Adrenal gland (tissue), 5 donors: ENCODE results near the gene PRICKLE1.

Source experiments
- CTCF ChIP-seq, 6 experiments: fragments of 450-650 bp in 4 of 6; fragments of 200-600 bp in 2 of 6; sonication (generic) in 1 of 6; IDR thresholded peaks; 1 replicate in 5 of 6; 2 replicates in 1 of 6; pipeline versions ENCODE4 v1.5.1 to v1.8.0; 2016 to 2021; ENCODE audit warnings: antibody characterized with exemption in 6 of 6, mild to moderate bottlenecking in 2 of 6, moderate library complexity in 1 of 6
- POLR2A ChIP-seq, 2 donors: fragments of 450-650 bp; IDR thresholded peaks; one replicate each; pipeline ENCODE4 v1.6.1; 2017; ENCODE audit warnings: antibody characterized with exemption in 2 of 2, mild to moderate bottlenecking in 2 of 2, moderate library complexity in 1 of 2
- donor health status: DM: no; HTN: no; CAD: no.

- no peak for TF ChIP-seq CTCF (IDR thresholded peaks at IDR 0.05)
- TF ChIP-seq POLR2A (IDR thresholded peaks at IDR 0.05): no peak
Observed at GRCh38 chr12:42550800-42551199, 38.7 kb downstream of the PRICKLE1 start.
